ENCODE data around the gene NMNAT1.
A peak's percentile ranks its signal among the peaks of the same experiment; 100 is the strongest.
"Not testable (repeated sequence)": the region's sequence is repeated elsewhere in the genome, so short reads cannot be mapped to it uniquely, and the experiment has no call there.

The NMNAT1 gene

GRCh38 chr1:9942939-9943788 lies at the start of gene NMNAT1, which contains the start of gene LZIC:
NMNAT1 (plus strand) TSS chr1:9943475; CDS start chr1:9972074, 28,599 bp downstream.
LZIC (minus strand) TSS chr1:9943391; CDS start chr1:9936619, 6,772 bp downstream.
- DNase-seq (ENCODE audit: low read depth in 3 of 3, low spot score in 1 of 3): peak; percentile 73 to 86 (median 74)

- no peak for DNase-seq (ENCODE audit: low read depth in 3 of 3, low spot score in 1 of 3)
Measured at GRCh38 chr1:9894115-9894514, 49.2 kb upstream of the NMNAT1 start.

GRCh38 chr1:9900142-9901043 lies 42.9 kb upstream of the NMNAT1 start:
- no peak for DNase-seq (ENCODE audit: low read depth in 3 of 3, low spot score in 1 of 3)

- no peak for DNase-seq (ENCODE audit: low read depth in 3 of 3, low spot score in 1 of 3)
Measured at GRCh38 chr1:9901148-9902059, 41.9 kb upstream of the NMNAT1 start.

GRCh38 chr1:9902060-9902452 lies 41.2 kb upstream of the NMNAT1 start:
- DNase-seq (ENCODE audit: low read depth in 3 of 3, low spot score in 1 of 3): no peak

GRCh38 chr1:9903801-9904527 lies 39.3 kb upstream of the NMNAT1 start:
- DNase-seq (ENCODE audit: low read depth in 3 of 3, low spot score in 1 of 3): no peak

GRCh38 chr1:9904596-9904995 lies 38.7 kb upstream of the NMNAT1 start:
- DNase-seq (ENCODE audit: low read depth in 3 of 3, low spot score in 1 of 3): no peak

- DNase-seq (ENCODE audit: low read depth in 3 of 3, low spot score in 1 of 3): no peak
Measured at GRCh38 chr1:9905010-9905409, 38.3 kb upstream of the NMNAT1 start.

GRCh38 chr1:9906466-9906865 lies 36.8 kb upstream of the NMNAT1 start:
- no peak for DNase-seq (ENCODE audit: low read depth in 3 of 3, low spot score in 1 of 3)

GRCh38 chr1:9907441-9907840 lies 35.8 kb upstream of the NMNAT1 start:
- DNase-seq (ENCODE audit: low read depth in 3 of 3, low spot score in 1 of 3): no peak

GRCh38 chr1:9908871-9909233 lies 34.4 kb upstream of the NMNAT1 start:
- no peak for DNase-seq (ENCODE audit: low read depth in 3 of 3, low spot score in 1 of 3)

- peak in 2 of 3 donors; percentile 7 to 10 for DNase-seq (ENCODE audit: low read depth in 3 of 3, low spot score in 1 of 3)
Measured at GRCh38 chr1:9909234-9910046, 33.8 kb upstream of the NMNAT1 start.

- DNase-seq (ENCODE audit: low read depth in 3 of 3, low spot score in 1 of 3): no peak
Measured at GRCh38 chr1:9910076-9910422, 33.2 kb upstream of the NMNAT1 start, which contains the start of gene CTNNBIP1. CTNNBIP1 (minus strand) TSS chr1:9910269; CDS start chr1:9872064, 38,205 bp downstream.

GRCh38 chr1:9910423-9911178 lies 32.7 kb upstream of the NMNAT1 start:
- peak; percentile 100 for DNase-seq (ENCODE audit: low read depth in 3 of 3, low spot score in 1 of 3)

- DNase-seq (ENCODE audit: low read depth in 3 of 3, low spot score in 1 of 3): no peak
Measured at GRCh38 chr1:9912264-9912936, 30.9 kb upstream of the NMNAT1 start.

- no peak for DNase-seq (ENCODE audit: low read depth in 3 of 3, low spot score in 1 of 3)
Measured at GRCh38 chr1:9914610-9914937, 28.7 kb upstream of the NMNAT1 start.

GRCh38 chr1:9916452-9916851 lies 26.8 kb upstream of the NMNAT1 start:
- no peak for DNase-seq (ENCODE audit: low read depth in 3 of 3, low spot score in 1 of 3)

GRCh38 chr1:9917495-9917894 lies 25.8 kb upstream of the NMNAT1 start:
- DNase-seq (ENCODE audit: low read depth in 3 of 3, low spot score in 1 of 3): not testable (repeated sequence)
